HEK293T (cell line): ENCODE results near the gene POLR3A.

Source experiments
- ARNT ChIP-seq: fragments of 450-650 bp; IDR thresholded peaks from 2 replicates; pipeline ENCODE4 v1.6.1; 2017; ENCODE audit warnings: mild to moderate bottlenecking
- BHLHE40 ChIP-seq: fragments of 450-650 bp; IDR thresholded peaks from 2 replicates; pipeline ENCODE4 v1.6.1; 2016; ENCODE audit warnings: mild to moderate bottlenecking, moderate library complexity, borderline replicate concordance
- CTBP1 ChIP-seq: fragments of 450-650 bp; IDR thresholded peaks from 2 replicates; pipeline ENCODE4 v1.6.1; 2016; ENCODE audit warnings: borderline replicate concordance
- ELF4 ChIP-seq: fragments of 450-650 bp; IDR thresholded peaks from 2 replicates; pipeline ENCODE4 v1.6.1; 2017; ENCODE audit warnings: antibody characterized with exemption
- FOXA1 ChIP-seq: fragments of 450-650 bp; IDR thresholded peaks from 2 replicates; pipeline ENCODE4 v1.6.1; 2016; ENCODE audit warnings: mild to moderate bottlenecking
- FOXK2 ChIP-seq: fragments of 450-650 bp; IDR thresholded peaks from 2 replicates; pipeline ENCODE4 v1.6.1; 2016; ENCODE audit warnings: mild to moderate bottlenecking
- HDGF ChIP-seq: fragments of 450-650 bp; IDR thresholded peaks from 2 replicates; pipeline ENCODE4 v1.6.1; 2017; ENCODE audit warnings: antibody characterized with exemption, borderline replicate concordance
- L3MBTL2 ChIP-seq: fragments of 450-650 bp; conservative IDR thresholded peaks from 2 replicates; pipeline ENCODE4 v1.6.1; 2016; ENCODE audit warnings: mild to moderate bottlenecking
- NFRKB ChIP-seq: fragments of 450-650 bp; IDR thresholded peaks from 2 replicates; pipeline ENCODE4 v1.6.1; 2016; ENCODE audit warnings: mild to moderate bottlenecking, moderate library complexity
- SP1 ChIP-seq: fragments of 450-650 bp; IDR thresholded peaks from 2 replicates; pipeline ENCODE4 v1.6.1; 2017
- SUZ12 ChIP-seq: fragments of 450-650 bp; IDR thresholded peaks from 2 replicates; pipeline ENCODE4 v1.6.1; 2016; ENCODE audit warnings: mild to moderate bottlenecking
- TARDBP ChIP-seq: fragments of 450-650 bp; IDR thresholded peaks from 2 replicates; pipeline ENCODE4 v1.6.1; 2016
- ZNF384 ChIP-seq: fragments of 450-650 bp; IDR thresholded peaks from 2 replicates; pipeline ENCODE4 v1.6.1; 2016

- TF ChIP-seq CTBP1 (no peak), ELF4 (no peak), FOXK2 (no peak), SUZ12 (no peak), L3MBTL2 (no peak), TARDBP (no peak), FOXA1 (no peak), ARNT (no peak), BHLHE40 (no peak), ZNF384 (no peak), NFRKB (no peak), SP1 (no peak), HDGF (no peak)
Measured at GRCh38 chr10:78009662-78010061, 19.7 kb downstream of the POLR3A start.
